ENCODE measurements around the gene IFFO2.

- TF ChIP-seq CTCF (IDR thresholded peaks at IDR 0.05), result no peak
- TF ChIP-seq POLR2A (IDR thresholded peaks at IDR 0.05), result no peak
These were observed 102.0 kb downstream of the IFFO2 start for GRCh38 chr1:18854331-18855025.
